ENCODE results near the gene WDFY4.

Gene WDFY4

DNA sequence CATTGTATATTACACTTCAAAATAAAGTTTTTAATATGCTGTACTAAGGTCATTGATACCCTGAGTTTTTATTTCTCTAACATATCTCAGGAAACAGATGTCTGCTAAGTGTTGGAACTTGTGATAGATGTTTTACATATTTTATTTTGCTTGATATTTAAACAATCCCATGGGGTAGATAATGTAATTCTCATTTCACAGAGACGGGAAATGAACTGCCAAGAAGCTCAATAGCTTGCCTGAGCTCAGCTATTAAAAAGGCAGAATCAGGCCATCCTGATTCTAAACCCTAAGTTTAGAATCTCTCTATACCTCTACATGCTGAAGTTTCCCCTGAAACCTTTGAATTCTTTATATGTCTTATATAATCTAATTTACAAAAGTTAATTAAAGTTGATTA, 128.6 kb downstream of the WDFY4 start:
- peaks cover 40% of the 10 kb centered on the region for H3K36me3 ChIP-seq
- H3K9ac ChIP-seq = no peak overlapping the region
- no peak overlapping the region for H3K27ac ChIP-seq
- no peaks in the 10 kb centered on the region for H4K20me1 ChIP-seq
- no peak for TF ChIP-seq Cebpa-rat (IDR thresholded peaks at IDR 0.05)
- no peaks in the 10 kb centered on the region for H3K9me3 ChIP-seq
- no peak overlapping the region for H3K4me3 ChIP-seq
- no peak overlapping the region for H3K4me2 ChIP-seq
- no peaks in the 10 kb centered on the region for H3K4me1 ChIP-seq
- H3K27me3 ChIP-seq = no peaks in the 10 kb centered on the region

DNA sequence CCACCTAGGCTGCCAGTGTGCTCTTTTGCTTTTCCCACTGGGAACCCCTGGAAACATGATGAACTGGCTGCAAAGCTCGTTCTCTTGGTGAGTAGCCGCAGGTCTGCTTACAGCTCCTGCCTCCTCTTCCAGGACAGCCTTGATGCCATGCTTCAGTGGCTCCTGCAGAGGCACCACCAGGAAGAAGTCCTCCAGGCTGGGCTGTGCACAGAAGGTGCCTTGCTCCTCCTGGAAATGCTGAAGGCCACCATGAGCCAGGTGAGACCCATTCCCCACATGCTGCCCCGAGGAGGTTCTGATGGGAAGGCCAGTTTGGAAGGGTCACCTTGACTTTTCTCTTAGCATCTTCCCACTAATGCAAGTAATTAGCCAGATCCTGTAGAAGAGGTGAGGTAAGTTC, 129.2 kb downstream of the WDFY4 start:
- peaks cover 35% of the 10 kb centered on the region for H3K36me3 ChIP-seq
- no peak overlapping the region for H3K27ac ChIP-seq
- no peak for TF ChIP-seq Cebpa-rat (IDR thresholded peaks at IDR 0.05)
- H3K9ac ChIP-seq = no peak overlapping the region
- H4K20me1 ChIP-seq = no peaks in the 10 kb centered on the region
- no peaks in the 10 kb centered on the region for H3K27me3 ChIP-seq
- H3K4me2 ChIP-seq = no peak overlapping the region
- no peaks in the 10 kb centered on the region for H3K4me1 ChIP-seq
- H3K4me3 ChIP-seq = no peak overlapping the region
- H3K9me3 ChIP-seq = no peaks in the 10 kb centered on the region

- Histone ChIP-seq H3K27ac (no peak overlapping the region), H3K4me2 (no peak overlapping the region), H3K9ac (no peak overlapping the region), H3K27me3 (no peaks in the 10 kb centered on the region), H3K36me3 (peaks cover 25% of the 10 kb centered on the region; the same call in 1 of the 2 replicates), H3K4me1 (peaks cover under 1% of the 10 kb centered on the region; the same call in 1 of the 2 replicates), H3K9me3 (no peaks in the 10 kb centered on the region), H3K4me3 (no peak overlapping the region), H4K20me1 (no peaks in the 10 kb centered on the region)
- TF ChIP-seq Cebpa-rat (IDR thresholded peaks at IDR 0.05) = no peak
These were observed 130.3 kb downstream of the WDFY4 start for GRCh38 chr10:48814933-48815332.

- H3K4me2 ChIP-seq = no peak overlapping the region
- H3K27ac ChIP-seq = no peak overlapping the region
- no peaks in the 10 kb centered on the region for H3K27me3 ChIP-seq
- H3K4me1 ChIP-seq = peaks cover 18% of the 10 kb centered on the region
- no peaks in the 10 kb centered on the region for H4K20me1 ChIP-seq
- TF ChIP-seq Cebpa-rat (IDR thresholded peaks at IDR 0.05) = no peak
- H3K9me3 ChIP-seq = no peaks in the 10 kb centered on the region
- H3K9ac ChIP-seq = no peak overlapping the region
- H3K4me3 ChIP-seq = no peak overlapping the region
- peaks cover 12% of the 10 kb centered on the region; the same call in 1 of the 2 replicates for H3K36me3 ChIP-seq
These were observed 132.5 kb downstream of the WDFY4 start for GRCh38 chr10:48817141-48817540.

DNA sequence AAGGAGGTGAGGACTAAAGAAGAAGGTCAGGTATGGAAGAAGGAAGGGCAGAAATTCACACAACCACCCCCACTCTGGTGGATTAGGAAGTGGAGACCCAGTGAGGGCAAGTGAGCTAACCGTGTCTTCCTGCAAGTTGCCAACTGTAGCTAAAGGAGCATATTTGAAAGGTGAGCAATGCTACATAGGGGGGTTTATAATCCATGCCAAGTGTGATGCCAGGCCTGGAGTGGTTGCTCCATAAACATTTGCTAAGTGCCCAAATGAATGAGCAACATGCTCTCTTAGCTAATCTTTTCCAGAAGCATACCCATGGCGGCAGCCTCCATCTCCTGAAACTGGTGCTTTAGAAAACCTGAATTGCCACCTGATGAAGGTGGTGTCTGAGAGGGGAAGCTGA, 133.4 kb downstream of the WDFY4 start:
- Histone ChIP-seq H3K27me3 (no peaks in the 10 kb centered on the region), H3K36me3 (0 out of 2 replicates have a peak, but pooled peaks cover 4% of the 10 kb centered on the region), H3K9ac (no peak overlapping the region)

GRCh38 chr10:48818861-48819520, 134.3 kb downstream of the WDFY4 start:
- no peak overlapping the region for H3K4me3 ChIP-seq
- H3K9me3 ChIP-seq = no peaks in the 10 kb centered on the region
- H3K27ac ChIP-seq = no peak overlapping the region
- no peaks in the 10 kb centered on the region for H3K27me3 ChIP-seq
- H3K36me3 ChIP-seq = 0 out of 2 replicates have a peak, but pooled peaks cover 4% of the 10 kb centered on the region
- no peaks in the 10 kb centered on the region for H4K20me1 ChIP-seq
- H3K9ac ChIP-seq = no peak overlapping the region
- H3K4me2 ChIP-seq = no peak overlapping the region
- no peak for TF ChIP-seq Cebpa-rat (IDR thresholded peaks at IDR 0.05)
- H3K4me1 ChIP-seq = peaks cover 18% of the 10 kb centered on the region

More for the DNA sequence above, 133.4 kb downstream of the WDFY4 start:
- Histone ChIP-seq H3K4me1 (peaks cover 18% of the 10 kb centered on the region), H4K20me1 (no peaks in the 10 kb centered on the region), H3K4me2 (no peak overlapping the region), H3K4me3 (no peak overlapping the region), H3K27ac (no peak overlapping the region), H3K9me3 (no peaks in the 10 kb centered on the region)
- TF ChIP-seq Cebpa-rat (IDR thresholded peaks at IDR 0.05) = no peak

GRCh38 chr10:48819783-48820182, 135.1 kb downstream of the WDFY4 start:
- TF ChIP-seq Cebpa-rat (IDR thresholded peaks at IDR 0.05) = no peak

GRCh38 chr10:48820231-48820630, 135.6 kb downstream of the WDFY4 start:
- Histone ChIP-seq H3K9ac (no peak overlapping the region), H3K4me1 (peaks cover 18% of the 10 kb centered on the region), H3K9me3 (no peaks in the 10 kb centered on the region), H3K27me3 (no peaks in the 10 kb centered on the region), H3K36me3 (no peaks in the 10 kb centered on the region), H3K27ac (peak overlapping the region; percentile 32; the same call in 1 of the 2 replicates), H3K4me2 (peak overlapping the region; percentile 67), H3K4me3 (no peak overlapping the region), H4K20me1 (no peaks in the 10 kb centered on the region)
- no peak for TF ChIP-seq Cebpa-rat (IDR thresholded peaks at IDR 0.05)

More at GRCh38 chr10:48819783-48820182, 135.1 kb downstream of the WDFY4 start:
- Histone ChIP-seq H3K36me3 (no peaks in the 10 kb centered on the region), H3K4me3 (no peak overlapping the region), H3K4me1 (peaks cover 18% of the 10 kb centered on the region), H3K9me3 (no peaks in the 10 kb centered on the region), H3K27me3 (no peaks in the 10 kb centered on the region), H4K20me1 (no peaks in the 10 kb centered on the region), H3K4me2 (no peak overlapping the region), H3K9ac (no peak overlapping the region), H3K27ac (no peak overlapping the region)

DNA sequence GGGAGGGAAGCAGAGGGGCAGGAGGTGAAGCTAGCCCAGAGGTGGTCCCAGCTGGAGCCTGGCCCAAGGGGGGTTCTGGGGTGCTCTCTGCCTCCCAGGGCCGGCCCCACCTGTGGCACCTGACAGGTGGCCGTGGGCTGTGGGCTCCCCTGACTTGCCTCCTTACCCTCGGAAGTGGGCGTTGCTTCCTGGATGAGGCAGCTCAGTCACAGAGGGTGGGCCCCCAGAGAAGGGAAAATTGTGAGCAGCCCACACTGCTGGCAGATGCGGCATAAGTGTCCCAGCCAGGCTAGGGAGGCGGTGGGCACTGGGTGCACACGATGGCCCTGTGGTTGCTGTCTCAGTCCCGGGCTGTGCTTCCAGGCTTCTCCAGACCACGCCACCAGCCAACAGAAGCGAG, 136.0 kb downstream of the WDFY4 start:
- Histone ChIP-seq H3K4me2 (peak overlapping the region; percentile 67), H3K9me3 (no peaks in the 10 kb centered on the region), H3K9ac (no peak overlapping the region), H4K20me1 (no peaks in the 10 kb centered on the region), H3K4me1 (peaks cover 18% of the 10 kb centered on the region), H3K4me3 (no peak overlapping the region), H3K27me3 (no peaks in the 10 kb centered on the region), H3K27ac (peak overlapping the region; percentile 32; the same call in 1 of the 2 replicates), H3K36me3 (no peaks in the 10 kb centered on the region)
- no peak for TF ChIP-seq Cebpa-rat (IDR thresholded peaks at IDR 0.05)

- Histone ChIP-seq H3K9me3 (no peaks in the 10 kb centered on the region), H4K20me1 (no peaks in the 10 kb centered on the region), H3K4me3 (no peak overlapping the region), H3K27ac (peak overlapping the region; percentile 32; the same call in 1 of the 2 replicates), H3K27me3 (no peaks in the 10 kb centered on the region), H3K4me2 (peak overlapping the region; percentile 67), H3K36me3 (no peaks in the 10 kb centered on the region), H3K4me1 (peaks cover 18% of the 10 kb centered on the region), H3K9ac (no peak overlapping the region)
- TF ChIP-seq Cebpa-rat (IDR thresholded peaks at IDR 0.05) = no peak
These were observed 136.4 kb downstream of the WDFY4 start for GRCh38 chr10:48821111-48821510.

All from BLaER1 (cell line).